GM23338 (cell line): ENCODE results near the gene CCIN. TPM values are rescaled to one million over a fixed set of nuclear protein-coding genes. Genes with fewer than 3 reads are reported as not detected.

ENCODE experiments used
- ATAC-seq: fragments of 200-7000 bp; cut with Tn5 transposase; 3 replicates; pipeline ENCODE4 v1.9.1; 2020
- DNase-seq: peaks from one replicate; pipeline ENCODE4 v3.0.0-alpha.2; 2015; ENCODE audit warnings: low spot score
- H2AFZ ChIP-seq: fragments of 200-600 bp; sonication (generic); 2 replicates; pipeline ENCODE4 v1.8.0; 2016; ENCODE audit warnings: antibody characterized with exemption, mild to moderate bottlenecking, moderate library complexity
- H3F3A ChIP-seq: fragments of 200-600 bp; sonication (generic); replicated peaks from 2 replicates; pipeline ENCODE4 v1.8.0; 2017; ENCODE audit warnings: antibody characterized with exemption, mixed run types, low read depth
- H3K27ac ChIP-seq: fragments of 200-600 bp; sonication (generic); 2 replicates; pipeline ENCODE4 v1.6.1; 2016; ENCODE audit warnings: low read depth
- H3K27me3 ChIP-seq: fragments of 200-600 bp; sonication (generic); 2 replicates; pipeline ENCODE4 v1.8.0; 2016; ENCODE audit warnings: mild to moderate bottlenecking, mixed run types, moderate library complexity; ENCODE audit not compliant: insufficient read depth
- H3K36me3 ChIP-seq: fragments of 200-600 bp; sonication (generic); 2 replicates; pipeline ENCODE4 v1.8.0; 2016; ENCODE audit warnings: mild to moderate bottlenecking; ENCODE audit not compliant: insufficient read depth
- H3K4me1 ChIP-seq: fragments of 200-600 bp; sonication (generic); 2 replicates; pipeline ENCODE4 v1.8.0; 2016; ENCODE audit warnings: mild to moderate bottlenecking, moderate library complexity; ENCODE audit not compliant: insufficient read depth
- H3K4me2 ChIP-seq: fragments of 200-600 bp; sonication (generic); 2 replicates; pipeline ENCODE4 v1.7.1; 2017; ENCODE audit warnings: mixed run types
- H3K4me3 ChIP-seq: fragments of 200-600 bp; sonication (generic); 2 replicates; pipeline ENCODE4 v1.6.1; 2016; ENCODE audit warnings: mixed run types
- H3K79me2 ChIP-seq: fragments of 200-600 bp; sonication (generic); replicated peaks from 2 replicates; pipeline ENCODE4 v1.8.0; 2017; ENCODE audit warnings: mild to moderate bottlenecking; ENCODE audit not compliant: insufficient read depth
- H3K9me2 ChIP-seq: fragments of 200-600 bp; sonication (generic); 2 replicates; pipeline ENCODE4 v1.8.0; 2017; ENCODE audit not compliant: insufficient read depth
- H4K20me1 ChIP-seq: fragments of 200-600 bp; sonication (generic); replicated peaks from 2 replicates; pipeline ENCODE4 v1.8.0; 2017; ENCODE audit warnings: mild to moderate bottlenecking; ENCODE audit not compliant: insufficient read depth
- H3K27ac Mint-ChIP-seq: 2 replicates; pipeline ENCODE4 v1.8.0; 2020; ENCODE audit warnings: inconsistent platforms, mild to moderate bottlenecking, moderate library complexity, mixed read lengths
- H3K27me3 Mint-ChIP-seq: 3 replicates; pipeline ENCODE4 v1.8.0; 2022; ENCODE audit warnings: low read depth, mild to moderate bottlenecking, moderate library complexity, mixed read lengths, inconsistent platforms; ENCODE audit not compliant: insufficient read depth, poor library complexity
- H3K36me3 Mint-ChIP-seq: 3 replicates; pipeline ENCODE4 v1.8.0; 2021; ENCODE audit warnings: low read depth, mild to moderate bottlenecking, inconsistent platforms, moderate library complexity, mixed read lengths
- H3K4me1 Mint-ChIP-seq: 3 replicates; pipeline ENCODE4 v1.8.0; 2020; ENCODE audit warnings: mild to moderate bottlenecking, inconsistent platforms, mixed read lengths
- H3K4me3 Mint-ChIP-seq: 3 replicates; pipeline ENCODE4 v1.8.0; 2021; ENCODE audit warnings: moderate library complexity, mild to moderate bottlenecking, inconsistent platforms, mixed read lengths
- H3K9me3 Mint-ChIP-seq: 3 replicates; pipeline ENCODE4 v1.8.0; 2020; ENCODE audit warnings: moderate library complexity, mild to moderate bottlenecking, inconsistent platforms, mixed read lengths
- CREB1 ChIP-seq: fragments of 250-450 bp; sonication (Bioruptor Pico); IDR thresholded peaks from 2 replicates; pipeline ENCODE4 v1.5.0; 2020; ENCODE audit warnings: low read depth, mild to moderate bottlenecking, moderate library complexity
- EZH2phosphoT487 ChIP-seq: fragments of 200-600 bp; sonication (generic); IDR thresholded peaks from one replicate; pipeline ENCODE4 v1.8.1; 2018; ENCODE audit warnings: antibody characterized with exemption; ENCODE audit not compliant: unreplicated experiment
- JUNB ChIP-seq: IDR thresholded peaks from one replicate; pipeline ENCODE4 v1.6.1; 2016; ENCODE audit warnings: antibody characterized with exemption; ENCODE audit not compliant: unreplicated experiment
- NANOG ChIP-seq: IDR thresholded peaks from 2 replicates; pipeline ENCODE4 v1.6.1; 2016; ENCODE audit warnings: antibody characterized with exemption, borderline replicate concordance
- POLR2AphosphoS5 ChIP-seq: IDR thresholded peaks from 2 replicates; pipeline ENCODE4 v1.6.1; 2016; ENCODE audit warnings: antibody characterized with exemption, low read depth
- STAT1 ChIP-seq: IDR thresholded peaks from one replicate; pipeline ENCODE4 v1.6.1; 2016; ENCODE audit warnings: antibody characterized with exemption; ENCODE audit not compliant: unreplicated experiment
- ZNF114 ChIP-seq: fragments of 250-450 bp; sonication (Bioruptor Pico); IDR thresholded peaks from 2 replicates; pipeline ENCODE4 v1.5.0; 2020; ENCODE audit warnings: mild to moderate bottlenecking, moderate library complexity
- ZNF331 ChIP-seq: fragments of 250-450 bp; sonication (Bioruptor Pico); IDR thresholded peaks from 2 replicates; pipeline ENCODE4 v1.5.0; 2020; ENCODE audit warnings: low read depth, mild to moderate bottlenecking, moderate library complexity
- polyA plus RNA-seq: library from polyadenylated mRNA; unstranded; fragments of >200 nt; fragmentation: Nextera tagmentation; extraction: Ambion mirVana; gene quantifications from 2 replicates; pipeline ENCODE4 v1.2.1, GENCODE V29; 2016
- total RNA-seq: library from RNA; depleted of rRNA; stranded (reverse); fragments of >200 nt; shearing (Covaris generic); gene quantifications from 2 replicates; pipeline ENCODE4 v1.2.3, GENCODE V29; 2014
- TF ChIP-seq, protein P1 (sequence below): fragments of 250-450 bp; sonication (Bioruptor Pico); IDR thresholded peaks from 2 replicates; pipeline ENCODE4 v1.5.0; 2020; ENCODE audit warnings: mild to moderate bottlenecking, moderate library complexity
- TF ChIP-seq, protein P2 (sequence below): IDR thresholded peaks from 2 replicates; pipeline ENCODE4 v1.6.1; 2016; ENCODE audit warnings: antibody characterized with exemption

CCIN gene
- total and polyA plus RNA-seq, 2 experiments from 2014 or later: 0.14 TPM; not detected in 1

DNA sequence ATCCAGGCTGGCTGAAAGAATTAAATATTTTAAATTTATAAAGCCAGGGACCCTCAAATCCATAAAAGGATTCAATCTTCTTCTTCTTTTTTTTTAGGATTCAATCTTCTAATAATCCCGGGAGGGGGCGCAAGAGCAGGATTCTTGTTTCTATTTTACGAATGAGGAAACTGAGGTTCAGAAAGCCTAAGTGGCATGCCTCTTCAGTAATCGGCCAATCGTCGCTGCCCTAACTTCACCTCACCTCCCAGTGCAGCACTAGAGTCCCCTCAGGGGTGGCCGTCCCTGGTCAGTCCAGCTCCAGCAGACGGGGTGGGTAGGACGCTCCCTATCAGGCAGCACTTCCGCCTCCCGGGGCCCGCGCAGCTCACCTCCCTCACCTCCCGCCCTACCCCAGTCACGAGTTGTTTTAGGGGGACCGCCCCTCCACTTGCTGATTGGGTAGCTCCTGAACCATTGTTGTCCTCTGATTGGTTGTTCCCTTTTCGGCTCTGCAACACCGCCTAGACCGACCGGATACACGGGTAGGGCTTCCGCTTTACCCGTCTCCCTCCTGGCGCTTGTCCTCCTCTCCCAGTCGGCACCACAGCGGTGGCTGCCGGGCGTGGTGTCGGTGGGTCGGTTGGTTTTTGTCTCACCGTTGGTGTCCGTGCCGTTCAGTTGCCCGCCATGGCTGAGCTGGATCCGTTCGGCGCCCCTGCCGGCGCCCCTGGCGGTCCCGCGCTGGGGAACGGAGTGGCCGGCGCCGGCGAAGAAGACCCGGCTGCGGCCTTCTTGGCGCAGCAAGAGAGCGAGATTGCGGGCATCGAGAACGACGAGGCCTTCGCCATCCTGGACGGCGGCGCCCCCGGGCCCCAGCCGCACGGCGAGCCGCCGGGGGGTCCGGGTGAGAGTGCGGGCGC, 21.5 kb downstream of the CCIN start, which contains the start of gene CLTA (continued):
- TF ChIP-seq, protein P1, sequence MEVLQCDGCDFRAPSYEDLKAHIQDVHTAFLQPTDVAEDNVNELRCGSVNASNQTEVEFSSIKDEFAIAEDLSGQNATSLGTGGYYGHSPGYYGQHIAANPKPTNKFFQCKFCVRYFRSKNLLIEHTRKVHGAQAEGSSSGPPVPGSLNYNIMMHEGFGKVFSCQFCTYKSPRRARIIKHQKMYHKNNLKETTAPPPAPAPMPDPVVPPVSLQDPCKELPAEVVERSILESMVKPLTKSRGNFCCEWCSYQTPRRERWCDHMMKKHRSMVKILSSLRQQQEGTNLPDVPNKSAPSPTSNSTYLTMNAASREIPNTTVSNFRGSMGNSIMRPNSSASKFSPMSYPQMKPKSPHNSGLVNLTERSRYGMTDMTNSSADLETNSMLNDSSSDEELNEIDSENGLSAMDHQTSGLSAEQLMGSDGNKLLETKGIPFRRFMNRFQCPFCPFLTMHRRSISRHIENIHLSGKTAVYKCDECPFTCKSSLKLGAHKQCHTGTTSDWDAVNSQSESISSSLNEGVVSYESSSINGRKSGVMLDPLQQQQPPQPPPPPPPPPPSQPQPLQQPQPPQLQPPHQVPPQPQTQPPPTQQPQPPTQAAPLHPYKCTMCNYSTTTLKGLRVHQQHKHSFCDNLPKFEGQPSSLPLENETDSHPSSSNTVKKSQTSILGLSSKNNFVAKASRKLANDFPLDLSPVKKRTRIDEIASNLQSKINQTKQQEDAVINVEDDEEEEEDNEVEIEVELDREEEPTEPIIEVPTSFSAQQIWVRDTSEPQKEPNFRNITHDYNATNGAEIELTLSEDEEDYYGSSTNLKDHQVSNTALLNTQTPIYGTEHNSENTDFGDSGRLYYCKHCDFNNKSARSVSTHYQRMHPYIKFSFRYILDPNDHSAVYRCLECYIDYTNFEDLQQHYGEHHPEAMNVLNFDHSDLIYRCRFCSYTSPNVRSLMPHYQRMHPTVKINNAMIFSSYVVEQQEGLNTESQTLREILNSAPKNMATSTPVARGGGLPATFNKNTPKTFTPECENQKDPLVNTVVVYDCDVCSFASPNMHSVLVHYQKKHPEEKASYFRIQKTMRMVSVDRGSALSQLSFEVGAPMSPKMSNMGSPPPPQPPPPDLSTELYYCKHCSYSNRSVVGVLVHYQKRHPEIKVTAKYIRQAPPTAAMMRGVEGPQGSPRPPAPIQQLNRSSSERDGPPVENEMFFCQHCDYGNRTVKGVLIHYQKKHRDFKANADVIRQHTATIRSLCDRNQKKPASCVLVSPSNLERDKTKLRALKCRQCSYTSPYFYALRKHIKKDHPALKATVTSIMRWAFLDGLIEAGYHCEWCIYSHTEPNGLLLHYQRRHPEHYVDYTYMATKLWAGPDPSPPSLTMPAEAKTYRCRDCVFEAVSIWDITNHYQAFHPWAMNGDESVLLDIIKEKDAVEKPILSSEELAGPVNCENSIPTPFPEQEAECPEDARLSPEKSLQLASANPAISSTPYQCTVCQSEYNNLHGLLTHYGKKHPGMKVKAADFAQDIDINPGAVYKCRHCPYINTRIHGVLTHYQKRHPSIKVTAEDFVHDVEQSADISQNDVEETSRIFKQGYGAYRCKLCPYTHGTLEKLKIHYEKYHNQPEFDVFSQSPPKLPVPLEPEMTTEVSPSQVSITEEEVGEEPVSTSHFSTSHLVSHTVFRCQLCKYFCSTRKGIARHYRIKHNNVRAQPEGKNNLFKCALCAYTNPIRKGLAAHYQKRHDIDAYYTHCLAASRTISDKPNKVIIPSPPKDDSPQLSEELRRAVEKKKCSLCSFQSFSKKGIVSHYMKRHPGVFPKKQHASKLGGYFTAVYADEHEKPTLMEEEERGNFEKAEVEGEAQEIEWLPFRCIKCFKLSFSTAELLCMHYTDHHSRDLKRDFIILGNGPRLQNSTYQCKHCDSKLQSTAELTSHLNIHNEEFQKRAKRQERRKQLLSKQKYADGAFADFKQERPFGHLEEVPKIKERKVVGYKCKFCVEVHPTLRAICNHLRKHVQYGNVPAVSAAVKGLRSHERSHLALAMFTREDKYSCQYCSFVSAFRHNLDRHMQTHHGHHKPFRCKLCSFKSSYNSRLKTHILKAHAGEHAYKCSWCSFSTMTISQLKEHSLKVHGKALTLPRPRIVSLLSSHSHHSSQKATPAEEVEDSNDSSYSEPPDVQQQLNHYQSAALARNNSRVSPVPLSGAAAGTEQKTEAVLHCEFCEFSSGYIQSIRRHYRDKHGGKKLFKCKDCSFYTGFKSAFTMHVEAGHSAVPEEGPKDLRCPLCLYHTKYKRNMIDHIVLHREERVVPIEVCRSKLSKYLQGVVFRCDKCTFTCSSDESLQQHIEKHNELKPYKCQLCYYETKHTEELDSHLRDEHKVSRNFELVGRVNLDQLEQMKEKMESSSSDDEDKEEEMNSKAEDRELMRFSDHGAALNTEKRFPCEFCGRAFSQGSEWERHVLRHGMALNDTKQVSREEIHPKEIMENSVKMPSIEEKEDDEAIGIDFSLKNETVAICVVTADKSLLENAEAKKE (CRISPR knock-in tag): no peak
- TF ChIP-seq CREB1 (peak; percentile 21; the same call in 1 of the 2 replicates), EZH2phosphoT487 (no peak), STAT1 (no peak), ZNF114 (CRISPR knock-in tag) (no peak), ZNF331 (CRISPR knock-in tag) (no peak), POLR2AphosphoS5 (peak; percentile 99), JUNB (no peak)

DNA sequence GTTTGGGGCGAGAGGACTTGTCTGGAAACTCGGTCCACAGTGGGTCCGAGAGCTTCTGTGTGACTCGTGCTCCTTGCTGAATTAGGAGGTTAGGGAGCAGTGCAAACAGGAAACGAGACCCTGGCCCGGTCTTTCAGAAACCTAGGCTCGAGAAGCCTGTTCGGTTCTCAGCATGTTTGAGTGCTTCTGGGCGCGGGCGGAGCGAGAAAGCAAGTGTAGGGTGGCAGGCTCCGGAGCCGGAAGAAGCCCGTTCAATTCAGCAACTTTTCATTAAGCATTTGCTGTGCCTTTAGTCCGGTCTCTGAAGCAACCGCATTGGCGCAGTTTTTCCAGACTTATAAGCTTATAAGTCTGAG, 22.1 kb downstream of the CCIN start:
- Histone ChIP-seq H3K36me3 (no peaks in the 10 kb centered on the region), H4K20me1 (peaks cover 25% of the 10 kb centered on the region), H3K9me2 (no peaks in the 10 kb centered on the region), H3F3A (no peaks in the 10 kb centered on the region), H3K27ac (peak overlapping the region; percentile 43; the same call in 1 of the 2 replicates), H3K4me3 (peak overlapping the region; percentile 98), H2AFZ (peak overlapping the region; percentile 6; the same call in 1 of the 2 replicates), H3K4me2 (peak overlapping the region; percentile 100), H3K27me3 (no peaks in the 10 kb centered on the region), H3K4me1 (peaks cover 23% of the 10 kb centered on the region), H3K79me2 (peaks cover 54% of the 10 kb centered on the region)
- peak overlapping the region; percentile 94 for H3K4me3 Mint-ChIP-seq
- H3K27me3 Mint-ChIP-seq: peaks cover 18% of the 10 kb centered on the region
- peak; percentile 1 for ATAC-seq
- no peaks in the 10 kb centered on the region; the same call in 2 of the 3 replicates for H3K9me3 Mint-ChIP-seq
- peaks cover 19% of the 10 kb centered on the region for H3K36me3 Mint-ChIP-seq
- H3K4me1 Mint-ChIP-seq: peaks cover 31% of the 10 kb centered on the region
- peak; percentile 54 for DNase-seq
- H3K27ac Mint-ChIP-seq: peak overlapping the region; percentile 61
- TF ChIP-seq NANOG (no peak), ZNF114 (CRISPR knock-in tag) (no peak), ZNF331 (CRISPR knock-in tag) (no peak)
- TF ChIP-seq, protein P2, sequence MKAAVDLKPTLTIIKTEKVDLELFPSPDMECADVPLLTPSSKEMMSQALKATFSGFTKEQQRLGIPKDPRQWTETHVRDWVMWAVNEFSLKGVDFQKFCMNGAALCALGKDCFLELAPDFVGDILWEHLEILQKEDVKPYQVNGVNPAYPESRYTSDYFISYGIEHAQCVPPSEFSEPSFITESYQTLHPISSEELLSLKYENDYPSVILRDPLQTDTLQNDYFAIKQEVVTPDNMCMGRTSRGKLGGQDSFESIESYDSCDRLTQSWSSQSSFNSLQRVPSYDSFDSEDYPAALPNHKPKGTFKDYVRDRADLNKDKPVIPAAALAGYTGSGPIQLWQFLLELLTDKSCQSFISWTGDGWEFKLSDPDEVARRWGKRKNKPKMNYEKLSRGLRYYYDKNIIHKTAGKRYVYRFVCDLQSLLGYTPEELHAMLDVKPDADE: no peak
